ENCODE measurements around the gene DNAH14. TPM values are rescaled to one million over a fixed set of nuclear protein-coding genes. Genes with fewer than 3 reads are reported as not detected.

The DNAH14 gene
- total and polyA plus RNA-seq, 2 of the 13 experiments (the other 11 are each of a cell fraction or from before 2014, with no cell fraction given): 4.5 to 27.5 TPM

GRCh38 chr1:225230483-225230882, 301.0 kb downstream of the DNAH14 start:
- no TSS peak for BruUV-seq (replicated peaks)
- Histone ChIP-seq H3K27ac (ENCODE audit: extremely low read length, insufficient read depth, low read length) (no peak overlapping the region), H3K79me2 (ENCODE audit: insufficient read depth, low read length) (no peaks in the 10 kb centered on the region), H2AFZ (ENCODE audit: low read length) (no peak overlapping the region), H3K9ac (ENCODE audit: insufficient read depth, low read depth, low read length) (no peak overlapping the region), H3K4me2 (ENCODE audit: low read depth, low read length) (no peak overlapping the region), H3K36me3 (replicated peaks in 1 of 2; ENCODE audit: control insufficient read depth in 1 of 2, insufficient read depth in 2 of 2, low read length in 2 of 2) (no peaks in the 10 kb centered on the region), H3K9me3 (ENCODE audit: low read length) (no peaks in the 10 kb centered on the region), H3K27me3 (ENCODE audit: control insufficient read depth in 1 of 2, insufficient read depth in 2 of 2, low read length in 2 of 2) (no peaks in the 10 kb centered on the region), H3K4me3 (replicated peaks in 1 of 3; ENCODE audit: insufficient read depth in 1 of 3, low read depth in 2 of 3, low read length in 3 of 3) (no peak overlapping the region), H4K20me1 (ENCODE audit: insufficient read depth, low read length) (no peaks in the 10 kb centered on the region), H3K4me1 (ENCODE audit: insufficient read depth, low read length) (peaks cover 30% of the 10 kb centered on the region)
- FAIRE-seq (no peak), ATAC-seq (no peak), DNase-seq (ENCODE audit: low spot score) (no peak)
- in situ Hi-C loops (cut with HindIII; ENCODE audit: extremely low pct_ligation_motif_present, low pct_unique_long_range_greater_than_20kb) (no loop called here), intact Hi-C loops (cut with micrococcal nuclease; ENCODE audit: unreplicated experiment) (no loop called here)
- ChIA-PET CTCF (ENCODE audit: low intra/inter-chr PET ratio, low total read pairs) (no interaction called here), POLR2A (no interaction called here)
- TF ChIP-seq PLSCR1 (CRISPR knock-in tag; IDR thresholded peaks at IDR 0.05; ENCODE audit: borderline replicate concordance) (no peak), ZNF292 (CRISPR knock-in tag; IDR thresholded peaks at IDR 0.05; ENCODE audit: borderline replicate concordance, low read depth) (no peak), UBTF (CRISPR knock-in tag; IDR thresholded peaks at IDR 0.05) (no peak), PCBP1 (IDR thresholded peaks at IDR 0.05; ENCODE audit: borderline replicate concordance, low read depth, low read length) (no peak), HCFC1 (IDR thresholded peaks at IDR 0.05; ENCODE audit: low read depth, low read length) (no peak), NFATC3 (CRISPR knock-in tag; IDR thresholded peaks at IDR 0.05) (no peak), TRIM24 (CRISPR knock-in tag; IDR thresholded peaks at IDR 0.05) (no peak), TP53 (CRISPR knock-in tag; conservative IDR thresholded peaks at IDR 0.05) (no peak), ZNF543 (CRISPR knock-in tag; IDR thresholded peaks at IDR 0.05) (no peak), MATR3 (CRISPR knock-in tag; IDR thresholded peaks at IDR 0.05) (no peak), ZNF773 (CRISPR knock-in tag; IDR thresholded peaks at IDR 0.05; ENCODE audit: borderline replicate concordance) (no peak), ZNF607 (CRISPR knock-in tag; IDR thresholded peaks at IDR 0.05; ENCODE audit: borderline replicate concordance) (no peak), ZNF816 (CRISPR knock-in tag; IDR thresholded peaks at IDR 0.05; ENCODE audit: borderline replicate concordance) (no peak), REPIN1 (CRISPR knock-in tag; IDR thresholded peaks at IDR 0.05; ENCODE audit: borderline replicate concordance, low read depth) (no peak), ZC3H13 (CRISPR knock-in tag; IDR thresholded peaks at IDR 0.05) (no peak), BCL3 (CRISPR knock-in tag; IDR thresholded peaks at IDR 0.05) (no peak), ZNF335 (CRISPR knock-in tag; IDR thresholded peaks at IDR 0.05) (no peak), SP140L (CRISPR knock-in tag; IDR thresholded peaks at IDR 0.05; ENCODE audit: borderline replicate concordance) (no peak), DDIT3 (CRISPR knock-in tag; IDR thresholded peaks at IDR 0.05) (no peak)
- 79% methylated on average over 2 of the region's 2 CpGs for WGBS (ENCODE audit: low lambda C conversion rate)
